IPS DF 6.9 (cell line): ENCODE data around the gene PLXNA4.

Experiments
- DNase-seq: peaks from one replicate; pipeline ENCODE4 v3.0.0-alpha.2; 2013; ENCODE audit warnings: low read depth, low spot score
- H3K27ac ChIP-seq: one replicate; pipeline ENCODE4 v1.5.1; 2013; ENCODE audit warnings: low read length, control low read depth
- H3K27me3 ChIP-seq: 2 replicates; pipeline ENCODE4 v1.6.1; 2013; ENCODE audit warnings: mild to moderate bottlenecking, low read length; ENCODE audit not compliant: control insufficient read depth, insufficient read depth
- H3K36me3 ChIP-seq: 2 replicates; pipeline ENCODE4 v1.6.1; 2013; ENCODE audit warnings: low read length; ENCODE audit not compliant: control insufficient read depth, insufficient read depth
- H3K4me1 ChIP-seq: 2 replicates; pipeline ENCODE4 v1.6.1; 2013; ENCODE audit warnings: low read length; ENCODE audit not compliant: control insufficient read depth, insufficient read depth
- H3K4me3 ChIP-seq: 2 replicates; pipeline ENCODE4 v1.5.1; 2013; ENCODE audit warnings: mild to moderate bottlenecking, low read length
- H3K9me3 ChIP-seq: 2 replicates; pipeline ENCODE4 v1.6.1; 2013; ENCODE audit warnings: low read length, inconsistent platforms; ENCODE audit not compliant: control insufficient read depth, insufficient read depth
- WGBS: extraction: QIAGEN DNeasy Blood & Tissue Kit; methylation state at CpG from one replicate; pipeline ENCODE4 v1.1.7; 2013; ENCODE audit warnings: mixed read lengths, missing lambda C conversion rate; ENCODE audit not compliant: insufficient read length, insufficient coverage; 5-methylcytosine and 5-hydroxymethylcytosine counted together

Gene PLXNA4

DNA sequence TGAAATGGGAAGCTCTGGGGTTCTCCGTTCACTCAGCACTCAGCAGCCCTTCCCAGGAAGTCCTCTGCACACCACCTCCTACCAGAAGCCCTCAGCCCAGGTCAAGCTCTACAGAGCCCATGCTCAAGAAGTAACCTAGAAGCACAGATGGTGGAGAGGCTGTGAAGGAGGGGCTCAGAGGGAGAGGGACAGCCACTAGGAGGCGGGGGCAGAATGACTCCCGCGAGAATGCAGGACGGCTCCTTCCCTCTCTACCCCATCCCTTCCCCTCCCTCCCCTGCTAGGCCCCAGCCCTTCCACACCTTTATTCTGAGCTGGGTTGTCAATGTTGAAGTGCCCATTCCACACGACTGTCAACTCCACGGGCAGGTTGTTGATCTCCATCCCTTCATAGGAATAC is 373.2 kb downstream of the PLXNA4 start:
- DNase-seq, result no peak
- WGBS, result no CpG with 5 or more reads among the region's 7 CpGs
- Histone ChIP-seq H3K9me3 (no peaks in the 10 kb centered on the region), H3K27me3 (no peaks in the 10 kb centered on the region), H3K4me3 (no peak overlapping the region), H3K36me3 (no peaks in the 10 kb centered on the region), H3K4me1 (peaks cover 7% of the 10 kb centered on the region; the same call in 1 of the 2 replicates), H3K27ac (no peak overlapping the region)

DNA sequence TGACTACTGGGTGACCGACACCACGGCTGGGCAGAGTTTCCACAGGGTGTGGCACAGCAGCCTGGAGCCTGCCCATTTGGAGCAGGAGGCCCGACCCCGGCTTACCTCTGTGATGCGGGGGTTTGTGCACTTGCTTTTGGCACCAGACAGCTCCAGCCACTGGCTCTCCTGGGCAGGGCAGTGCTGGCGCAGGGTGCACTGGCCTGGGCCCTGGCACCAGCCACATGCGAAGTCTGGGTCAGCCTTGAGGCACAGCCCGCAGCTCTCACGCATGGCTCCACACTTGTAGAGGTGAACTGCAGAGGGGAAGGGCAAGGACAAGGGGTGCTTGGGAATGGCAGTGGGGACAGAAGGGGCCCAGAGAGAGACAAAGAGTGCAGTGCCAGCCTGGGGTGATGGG is 373.7 kb downstream of the PLXNA4 start:
- no CpG with 5 or more reads among the region's 9 CpGs for WGBS
- Histone ChIP-seq H3K4me3 (no peak overlapping the region), H3K9me3 (no peaks in the 10 kb centered on the region), H3K36me3 (no peaks in the 10 kb centered on the region), H3K4me1 (peaks cover 7% of the 10 kb centered on the region; the same call in 1 of the 2 replicates), H3K27me3 (no peaks in the 10 kb centered on the region), H3K27ac (no peak overlapping the region)
- no peak for DNase-seq

GRCh38 chr7:132200141-132200540 is 376.1 kb downstream of the PLXNA4 start:
- Histone ChIP-seq H3K36me3 (no peaks in the 10 kb centered on the region), H3K4me1 (peaks cover 7% of the 10 kb centered on the region; the same call in 1 of the 2 replicates), H3K9me3 (no peaks in the 10 kb centered on the region), H3K27me3 (no peaks in the 10 kb centered on the region), H3K4me3 (no peak overlapping the region), H3K27ac (no peak overlapping the region)
- no CpG with 5 or more reads among the region's 4 CpGs for WGBS
- DNase-seq, result no peak

GRCh38 chr7:132199626-132200025 is 376.6 kb downstream of the PLXNA4 start:
- peaks cover 7% of the 10 kb centered on the region; the same call in 1 of the 2 replicates for H3K4me1 ChIP-seq

GRCh38 chr7:132197772-132198171 is 378.5 kb downstream of the PLXNA4 start:
- DNase-seq, result no peak
- H3K36me3 ChIP-seq, result no peaks in the 10 kb centered on the region

More at GRCh38 chr7:132199626-132200025, 376.6 kb downstream of the PLXNA4 start:
- no CpG with 5 or more reads among the region's 2 CpGs for WGBS
- Histone ChIP-seq H3K36me3 (no peaks in the 10 kb centered on the region), H3K27me3 (no peaks in the 10 kb centered on the region), H3K27ac (no peak overlapping the region), H3K4me3 (no peak overlapping the region), H3K9me3 (no peaks in the 10 kb centered on the region)
- DNase-seq, result no peak

DNA sequence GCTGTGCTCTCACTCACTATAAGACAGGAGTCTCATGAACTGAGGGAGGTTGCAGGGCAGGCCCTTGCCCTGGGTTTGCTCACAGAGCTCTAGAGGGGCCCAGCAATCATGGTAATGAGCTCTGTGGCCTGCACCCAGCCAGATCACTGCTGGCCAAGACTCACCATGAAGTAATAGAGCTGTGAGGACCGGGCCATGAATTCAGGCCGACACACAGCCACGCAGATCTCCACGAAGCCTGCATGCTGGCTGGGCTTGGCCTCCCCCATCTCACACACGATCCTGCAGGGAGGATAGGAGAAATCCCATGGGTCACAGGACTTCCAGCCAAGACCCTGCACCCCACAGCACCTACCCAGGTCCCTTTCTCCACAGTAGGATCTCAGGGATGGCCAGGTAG is 382.4 kb downstream of the PLXNA4 start:
- H3K4me3 ChIP-seq, result no peak overlapping the region
- no CpG with 5 or more reads among the region's 5 CpGs for WGBS
- H3K9me3 ChIP-seq, result no peaks in the 10 kb centered on the region
- H3K36me3 ChIP-seq, result no peaks in the 10 kb centered on the region
- H3K27me3 ChIP-seq, result no peaks in the 10 kb centered on the region
- DNase-seq, result no peak
- H3K4me1 ChIP-seq, result peaks cover 2% of the 10 kb centered on the region
- H3K27ac ChIP-seq, result no peak overlapping the region

More at GRCh38 chr7:132197772-132198171, 378.5 kb downstream of the PLXNA4 start:
- Histone ChIP-seq H3K9me3 (no peaks in the 10 kb centered on the region), H3K4me3 (no peak overlapping the region), H3K27ac (no peak overlapping the region), H3K4me1 (peaks cover 2% of the 10 kb centered on the region; the same call in 1 of the 2 replicates), H3K27me3 (no peaks in the 10 kb centered on the region)
- WGBS, result no CpG with 5 or more reads among the region's 2 CpGs

- peaks cover 6% of the 10 kb centered on the region; the same call in 1 of the 2 replicates for H3K4me1 ChIP-seq
- H3K4me3 ChIP-seq, result no peak overlapping the region
- H3K36me3 ChIP-seq, result no peaks in the 10 kb centered on the region
- no peaks in the 10 kb centered on the region for H3K27me3 ChIP-seq
- DNase-seq, result no peak
- no peaks in the 10 kb centered on the region for H3K9me3 ChIP-seq
- H3K27ac ChIP-seq, result no peak overlapping the region
Observed at GRCh38 chr7:132192809-132193208, 383.5 kb downstream of the PLXNA4 start.

- WGBS, result no CpG with 5 or more reads among the region's 3 CpGs
- H3K36me3 ChIP-seq, result no peaks in the 10 kb centered on the region
- peaks cover 6% of the 10 kb centered on the region for H3K4me1 ChIP-seq
- H3K27me3 ChIP-seq, result no peaks in the 10 kb centered on the region
- no peak for DNase-seq
- no peak overlapping the region for H3K27ac ChIP-seq
- no peaks in the 10 kb centered on the region for H3K9me3 ChIP-seq
- no peak overlapping the region for H3K4me3 ChIP-seq
Observed at GRCh38 chr7:132191418-132191817, 384.9 kb downstream of the PLXNA4 start.

GRCh38 chr7:132190683-132191082 is 385.6 kb downstream of the PLXNA4 start:
- no CpG with 5 or more reads among the region's 7 CpGs for WGBS
- H3K27me3 ChIP-seq, result no peaks in the 10 kb centered on the region
- H3K36me3 ChIP-seq, result no peaks in the 10 kb centered on the region
- no peaks in the 10 kb centered on the region for H3K9me3 ChIP-seq
- H3K4me3 ChIP-seq, result no peak overlapping the region
- H3K27ac ChIP-seq, result no peak overlapping the region
- H3K4me1 ChIP-seq, result peaks cover 7% of the 10 kb centered on the region
- DNase-seq, result no peak

GRCh38 chr7:132189881-132190280 is 386.4 kb downstream of the PLXNA4 start:
- Histone ChIP-seq H3K36me3 (no peaks in the 10 kb centered on the region), H3K9me3 (no peaks in the 10 kb centered on the region), H3K27ac (no peak overlapping the region), H3K27me3 (no peaks in the 10 kb centered on the region), H3K4me3 (no peak overlapping the region), H3K4me1 (peaks cover 7% of the 10 kb centered on the region)
- no peak for DNase-seq

DNA sequence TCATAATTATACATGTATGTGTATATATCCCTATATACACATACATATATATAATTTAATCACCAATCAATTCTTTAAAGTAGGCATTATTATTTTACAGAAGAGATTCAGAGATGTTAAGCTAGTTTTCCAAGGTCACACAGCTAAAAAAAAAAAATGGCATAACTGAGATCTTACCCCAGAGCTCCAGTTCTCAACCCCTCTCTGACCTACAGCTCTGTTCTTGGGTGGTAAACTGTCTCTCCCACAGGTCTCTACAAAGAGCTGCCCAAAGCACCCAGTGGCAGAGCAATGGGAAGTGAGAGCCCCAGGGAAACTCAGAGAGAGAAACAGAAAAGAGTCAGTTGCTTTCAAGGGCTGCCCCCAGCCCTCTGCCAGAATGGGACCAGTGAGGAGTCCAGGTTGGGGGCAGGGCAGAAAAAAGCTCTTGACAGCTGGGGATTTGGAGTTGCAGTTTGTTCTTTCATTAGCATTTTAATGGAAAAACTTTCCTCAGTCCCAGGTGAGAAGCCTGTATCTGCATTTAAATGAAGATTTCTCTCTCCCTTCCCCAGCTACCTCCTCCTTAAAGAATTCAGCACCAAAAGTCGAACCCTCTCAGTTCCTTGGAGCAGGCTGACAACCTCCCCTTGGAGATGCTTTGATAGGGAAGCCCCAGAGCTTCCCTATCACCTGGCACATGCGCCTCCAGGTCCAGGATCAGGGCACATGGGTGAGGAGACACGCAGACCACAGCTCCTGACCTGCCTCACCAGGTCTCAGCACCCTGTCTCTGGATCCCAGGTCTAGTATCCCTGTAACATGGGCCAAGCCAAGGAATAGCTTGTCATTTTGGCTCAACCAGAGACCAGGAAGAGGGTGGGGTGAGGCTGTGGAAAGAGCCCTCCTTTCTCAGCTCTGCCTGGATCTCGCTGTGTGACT is 388.1 kb downstream of the PLXNA4 start:
- Histone ChIP-seq H3K4me1 (peaks cover 9% of the 10 kb centered on the region), H3K4me3 (no peak overlapping the region), H3K36me3 (no peaks in the 10 kb centered on the region), H3K27ac (peak overlapping the region; percentile 67), H3K27me3 (no peaks in the 10 kb centered on the region), H3K9me3 (no peaks in the 10 kb centered on the region)
- DNase-seq, result peak; percentile 71
- WGBS, result no CpG with 5 or more reads among the region's 4 CpGs
